HepG2 (cell line): ENCODE measurements around the gene CDH1. TPM values are rescaled to one million over a fixed set of nuclear protein-coding genes. Genes with fewer than 3 reads are reported as not detected.

Experiments used
- ATF3 ChIP-seq: sonication (generic); formaldehyde crosslinking; IDR thresholded peaks from 2 replicates; pipeline ENCODE4 v1.4.0; 2020; ENCODE audit warnings: missing genetic modification reagents
- CSRNP1 ChIP-seq: sonication (generic); formaldehyde crosslinking; IDR thresholded peaks from 2 replicates; pipeline ENCODE4 v1.8.1; 2023; ENCODE audit warnings: mild to moderate bottlenecking, missing genetic modification reagents
- GMEB2 ChIP-seq: IDR thresholded peaks from 2 replicates; pipeline ENCODE4 v1.6.1; 2016; ENCODE audit warnings: missing biosample characterization, missing genetic modification reagents, low read depth
- KLF15 ChIP-seq: sonication (generic); formaldehyde crosslinking; IDR thresholded peaks from 2 replicates; pipeline ENCODE4 v1.8.1; 2023; ENCODE audit warnings: borderline replicate concordance, mild to moderate bottlenecking, inconsistent platforms, missing genetic modification reagents, mixed read lengths
- KLF16 ChIP-seq, 2 experiments: sonication (generic) in 1 of 2; formaldehyde crosslinking in 1 of 2; IDR thresholded peaks; 2 replicates each; pipeline versions ENCODE4 v1.6.1 to v1.8.0; 2016 to 2023; ENCODE audit warnings: missing genetic modification reagents in 2 of 2, missing compliant biosample characterization in 1 of 2
- MIER3 ChIP-seq: IDR thresholded peaks from 2 replicates; pipeline ENCODE4 v1.6.1; 2016; ENCODE audit warnings: missing compliant biosample characterization, borderline replicate concordance
- MYC ChIP-seq: sonication (generic); formaldehyde crosslinking; IDR thresholded peaks from 2 replicates; pipeline ENCODE4 v1.9.0; 2021; ENCODE audit warnings: missing genetic modification reagents, borderline replicate concordance
- POGZ ChIP-seq: sonication (generic); formaldehyde crosslinking; IDR thresholded peaks from 2 replicates; pipeline ENCODE4 v1.4.0; 2020; ENCODE audit warnings: mild to moderate bottlenecking, missing genetic modification reagents
- POLR2AphosphoS5 ChIP-seq: IDR thresholded peaks from 2 replicates; pipeline ENCODE4 v1.6.1; 2012; ENCODE audit warnings: low read depth, low read length
- SMYD3 ChIP-seq: sonication (generic); formaldehyde crosslinking; IDR thresholded peaks from 2 replicates; pipeline ENCODE4 v1.8.1; 2023; ENCODE audit warnings: mild to moderate bottlenecking, missing genetic modification reagents
- STAT6 ChIP-seq: sonication (generic); formaldehyde crosslinking; IDR thresholded peaks from 2 replicates; pipeline ENCODE4 v1.4.0; 2020; ENCODE audit warnings: missing genetic modification reagents, mild to moderate bottlenecking, borderline replicate concordance
- TSC22D2 ChIP-seq: sonication (generic); formaldehyde crosslinking; IDR thresholded peaks from 2 replicates; pipeline ENCODE4 v1.5.1; 2020; ENCODE audit warnings: missing genetic modification reagents, mild to moderate bottlenecking, borderline replicate concordance
- ZFP36L1 ChIP-seq: sonication (generic); formaldehyde crosslinking; IDR thresholded peaks from 2 replicates; pipeline ENCODE4 v1.8.0; 2022; ENCODE audit warnings: mild to moderate bottlenecking, missing genetic modification reagents, moderate library complexity
- ZNF124 ChIP-seq: sonication (generic); formaldehyde crosslinking; IDR thresholded peaks from 2 replicates; pipeline ENCODE4 v1.4.0; 2020; ENCODE audit warnings: missing genetic modification reagents
- ZNF354B ChIP-seq: sonication (generic); formaldehyde crosslinking; IDR thresholded peaks from 2 replicates; pipeline ENCODE4 v1.8.0; 2022; ENCODE audit warnings: mild to moderate bottlenecking, missing genetic modification reagents
- ZNF576 ChIP-seq: sonication (generic); formaldehyde crosslinking; IDR thresholded peaks from 2 replicates; pipeline ENCODE4 v1.4.0; 2020; ENCODE audit warnings: mild to moderate bottlenecking, missing genetic modification reagents
- polyA plus RNA-seq, 8 experiments: library from polyadenylated mRNA; depleted of rRNA in 3 of 8; stranded (reverse) in 7 of 8; unstranded in 1 of 8; fragments of >200 nt; fragmentation: Illumina TruSeq in 4 of 8; extraction: Trizol in 4 of 8; gene quantifications; 2 replicates each; pipeline versions ENCODE4 v1.2.1 to v1.2.3, GENCODE V29; 2011 to 2016; ENCODE audit warnings: low read depth in 4 of 8, missing spikeins in 1 of 8, mixed read lengths in 1 of 8; ENCODE audit not compliant: insufficient read depth in 1 of 8
- total RNA-seq, 5 experiments: library from RNA; depleted of rRNA; stranded (reverse); fragments of >200 nt; fragmentation: Illumina TruSeq; extraction: Trizol; gene quantifications; 2 replicates each; pipeline ENCODE4 v1.2.3, GENCODE V29; 2016; ENCODE audit warnings: low read depth in 1 of 5
- TF ChIP-seq, protein P1 (sequence below): sonication (generic); formaldehyde crosslinking; IDR thresholded peaks from 2 replicates; pipeline ENCODE4 v1.5.1; 2020; ENCODE audit warnings: missing genetic modification reagents, mild to moderate bottlenecking, borderline replicate concordance
- TF ChIP-seq, protein P2 (sequence below): sonication (generic); formaldehyde crosslinking; IDR thresholded peaks from 2 replicates; pipeline ENCODE4 v1.4.0; 2020; ENCODE audit warnings: missing genetic modification reagents

CDH1 gene
- total and polyA plus RNA-seq, 2 of the 13 experiments (the other 11 are each of a cell fraction or from before 2014, with no cell fraction given): 0.95 to 9.8 TPM

DNA sequence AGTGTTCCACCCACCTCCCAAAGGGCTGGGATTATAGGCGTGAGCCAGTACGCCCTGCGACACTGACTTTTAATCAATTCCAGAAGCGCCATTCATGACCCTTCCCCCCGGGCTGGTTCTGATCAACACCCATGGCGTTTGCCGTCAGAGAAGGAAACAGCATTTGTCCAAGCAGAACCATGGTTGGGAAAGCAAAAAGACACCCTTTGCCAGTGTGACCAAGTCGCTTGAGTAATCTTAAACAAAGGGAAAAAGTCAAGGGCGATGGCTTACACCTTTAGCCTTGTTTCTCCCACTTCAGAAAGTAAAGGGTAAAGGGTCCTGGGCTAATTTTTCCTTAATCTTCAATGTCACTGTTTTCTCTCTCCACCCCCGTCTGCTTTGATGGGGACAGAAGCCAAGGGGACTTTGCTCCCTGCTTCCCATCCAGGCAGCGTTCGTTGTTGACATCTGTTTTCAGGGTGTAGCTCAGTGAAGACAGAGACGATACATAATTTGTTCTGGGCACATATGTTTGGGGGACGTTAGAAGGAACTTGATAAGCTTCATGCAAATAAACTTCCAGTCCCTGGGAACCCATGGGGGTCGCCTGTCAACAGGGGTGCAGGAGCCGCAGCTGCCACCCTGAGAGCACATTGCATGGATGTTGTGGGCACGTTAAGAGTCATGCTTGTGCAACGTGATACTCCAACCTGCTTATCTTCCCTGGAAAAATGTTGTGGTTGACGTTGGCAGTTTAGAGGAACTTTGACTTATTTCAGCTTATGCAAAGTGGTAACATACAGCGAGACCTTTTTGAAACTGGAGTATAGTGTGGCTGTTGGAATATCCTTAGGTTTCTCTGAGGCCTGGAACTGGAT lies 55.6 kb downstream of the CDH1 start (continued):
- TF ChIP-seq ZNF576 (no peak), KLF15 (CRISPR knock-in tag) (no peak), KLF16 (CRISPR knock-in tag; IDR thresholded peaks at IDR 0.05) (peak in 1 of 2 experiments; percentile 79; a peak in 2 of 4 replicates), ZNF124 (CRISPR knock-in tag) (no peak; the same call in 1 of the 2 replicates), POLR2AphosphoS5 (peak; percentile 48; the same call in 1 of the 2 replicates), ZNF354B (CRISPR knock-in tag) (peak; percentile 50), POGZ (CRISPR knock-in tag) (peak; percentile 68; the same call in 1 of the 2 replicates), ZFP36L1 (CRISPR knock-in tag) (peak; percentile 86), SMYD3 (CRISPR knock-in tag) (peak; percentile 95), TSC22D2 (CRISPR knock-in tag) (no peak), GMEB2 (CRISPR knock-in tag) (no peak), CSRNP1 (peak; percentile 91), ATF3 (0 out of 2 replicates have a peak, but pooled peaks have one; percentile 10), STAT6 (CRISPR knock-in tag) (peak; percentile 72; the same call in 1 of the 2 replicates), MIER3 (CRISPR knock-in tag) (peak; percentile 62), MYC (peak; percentile 73; the same call in 1 of the 2 replicates)
- TF ChIP-seq, protein P1, sequence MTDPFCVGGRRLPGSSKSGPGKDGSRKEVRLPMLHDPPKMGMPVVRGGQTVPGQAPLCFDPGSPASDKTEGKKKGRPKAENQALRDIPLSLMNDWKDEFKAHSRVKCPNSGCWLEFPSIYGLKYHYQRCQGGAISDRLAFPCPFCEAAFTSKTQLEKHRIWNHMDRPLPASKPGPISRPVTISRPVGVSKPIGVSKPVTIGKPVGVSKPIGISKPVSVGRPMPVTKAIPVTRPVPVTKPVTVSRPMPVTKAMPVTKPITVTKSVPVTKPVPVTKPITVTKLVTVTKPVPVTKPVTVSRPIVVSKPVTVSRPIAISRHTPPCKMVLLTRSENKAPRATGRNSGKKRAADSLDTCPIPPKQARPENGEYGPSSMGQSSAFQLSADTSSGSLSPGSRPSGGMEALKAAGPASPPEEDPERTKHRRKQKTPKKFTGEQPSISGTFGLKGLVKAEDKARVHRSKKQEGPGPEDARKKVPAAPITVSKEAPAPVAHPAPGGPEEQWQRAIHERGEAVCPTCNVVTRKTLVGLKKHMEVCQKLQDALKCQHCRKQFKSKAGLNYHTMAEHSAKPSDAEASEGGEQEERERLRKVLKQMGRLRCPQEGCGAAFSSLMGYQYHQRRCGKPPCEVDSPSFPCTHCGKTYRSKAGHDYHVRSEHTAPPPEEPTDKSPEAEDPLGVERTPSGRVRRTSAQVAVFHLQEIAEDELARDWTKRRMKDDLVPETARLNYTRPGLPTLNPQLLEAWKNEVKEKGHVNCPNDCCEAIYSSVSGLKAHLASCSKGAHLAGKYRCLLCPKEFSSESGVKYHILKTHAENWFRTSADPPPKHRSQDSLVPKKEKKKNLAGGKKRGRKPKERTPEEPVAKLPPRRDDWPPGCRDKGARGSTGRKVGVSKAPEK (CRISPR knock-in tag): peak; percentile 74
- TF ChIP-seq, protein P2, sequence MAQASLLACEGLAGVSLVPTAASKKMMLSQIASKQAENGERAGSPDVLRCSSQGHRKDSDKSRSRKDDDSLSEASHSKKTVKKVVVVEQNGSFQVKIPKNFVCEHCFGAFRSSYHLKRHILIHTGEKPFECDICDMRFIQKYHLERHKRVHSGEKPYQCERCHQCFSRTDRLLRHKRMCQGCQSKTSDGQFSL (CRISPR knock-in tag): no peak
